K562 (cell line): Measurements from ENCODE around the gene TMTC2. TPM values are rescaled to one million over a fixed set of nuclear protein-coding genes. Genes with fewer than 3 reads are reported as not detected.

Experiments
- ATAC-seq: fragments of 200-7000 bp; cut with Tn5 transposase; 3 replicates; pipeline ENCODE4 v1.9.1; 2020; ENCODE audit warnings: moderate library complexity
- BruUV-seq: library from RNA; stranded (reverse); fragments of 400-500 nt; replicated peaks from 2 replicates; lab custom pipeline; 2021; lab: Mats Ljungman, UMichigan
- CTCF ChIA-PET: fragments of 300-600 bp; formaldehyde crosslinking; extraction: SDS; loops from one replicate; lab custom pipeline; 2021; ENCODE audit warnings: low intra/inter-chr PET ratio; lab: Yijun Ruan, JAX
- POLR2A ChIA-PET: fragments of 300-600, 350-650 bp; sonication (Branson Sonifier 250); formaldehyde crosslinking; extraction: SDS; loops from one replicate; lab custom pipeline; 2021; ENCODE audit warnings: antibody characterized with exemption, inconsistent platforms; lab: Yijun Ruan, JAX
- DNase-seq, 4 experiments: peaks; one replicate each; pipeline versions ENCODE4 v3.0.0 to v3.0.0-alpha.2; 2011 to 2018; ENCODE audit warnings: low spot score in 3 of 4, mixed read lengths in 3 of 4; ENCODE audit errors: extremely low read depth in 1 of 4
- FAIRE-seq: peaks from 2 replicates; lab custom pipeline; 2011; peaks lifted over from hg19 to GRCh38; lab: Jason Lieb, UNC
- H2AFZ ChIP-seq: 2 replicates; pipeline ENCODE4 v1.6.0; 2011; ENCODE audit warnings: low read depth, low read length, control low read depth, inconsistent platforms
- H3K27ac ChIP-seq: fragments of 200-600 bp; 3 replicates; pipeline ENCODE4 v1.8.0; 2011; ENCODE audit warnings: low read depth, mild to moderate bottlenecking, control low read depth, inconsistent platforms, low read length, moderate library complexity, mixed read lengths; ENCODE audit errors: extremely low read depth
- H3K27me3 ChIP-seq, 2 experiments: fragments of 300-600 bp in 1 of 2; 2 replicates in 1 of 2; 3 replicates in 1 of 2; pipeline versions ENCODE4 v1.6.0 to v1.8.0; 2011; ENCODE audit warnings: inconsistent platforms in 2 of 2, low read length in 2 of 2, mild to moderate bottlenecking in 1 of 2, mixed read lengths in 1 of 2, moderate library complexity in 1 of 2; ENCODE audit not compliant: control insufficient read depth in 2 of 2, insufficient read depth in 2 of 2
- H3K36me3 ChIP-seq: fragments of 300-600 bp; 3 replicates; pipeline ENCODE4 v1.8.0; 2011; ENCODE audit warnings: mild to moderate bottlenecking, low read length, inconsistent platforms; ENCODE audit not compliant: control insufficient read depth, insufficient read depth
- H3K4me1 ChIP-seq, 2 experiments: fragments of 200-600 bp in 1 of 2; replicated peaks in 1 of 2; 2 replicates in 1 of 2; 3 replicates in 1 of 2; pipeline versions ENCODE4 v1.5.1 to v1.8.0; 2011; ENCODE audit warnings: inconsistent platforms in 2 of 2, low read length in 2 of 2, mild to moderate bottlenecking in 1 of 2, mixed read lengths in 1 of 2, moderate library complexity in 1 of 2; ENCODE audit not compliant: control insufficient read depth in 2 of 2, insufficient read depth in 2 of 2
- H3K4me2 ChIP-seq: 2 replicates; pipeline ENCODE4 v1.6.1; 2011; ENCODE audit warnings: low read length, control low read depth, inconsistent platforms, mixed read lengths; ENCODE audit not compliant: insufficient read depth
- H3K4me3 ChIP-seq: fragments of 200-600 bp; sonication (generic), shearing (Covaris generic); 2 replicates; pipeline ENCODE4 v1.5.1; 2016; ENCODE audit warnings: control low read depth, inconsistent platforms
- H3K79me2 ChIP-seq: fragments of 200-600 bp; 3 replicates; pipeline ENCODE4 v1.8.0; 2011; ENCODE audit warnings: low read length, inconsistent platforms; ENCODE audit not compliant: control insufficient read depth, insufficient read depth
- H3K9ac ChIP-seq, 2 experiments: 2 replicates each; pipeline versions ENCODE4 v1.6.0 to v1.6.1; 2011; ENCODE audit warnings: low read depth in 2 of 2, low read length in 2 of 2, control low read depth in 1 of 2, inconsistent platforms in 1 of 2, mild to moderate bottlenecking in 1 of 2, mixed read lengths in 1 of 2; ENCODE audit not compliant: insufficient read depth in 1 of 2
- H3K9me1 ChIP-seq: one replicate; pipeline ENCODE4 v1.6.0; 2011; ENCODE audit warnings: inconsistent platforms, mild to moderate bottlenecking, low read length, moderate library complexity; ENCODE audit not compliant: control insufficient read depth, insufficient read depth
- H3K9me3 ChIP-seq: replicated peaks from 2 replicates; pipeline ENCODE4 v1.5.1; 2011; ENCODE audit warnings: low read depth, low read length, inconsistent platforms; ENCODE audit not compliant: control insufficient read depth, insufficient read depth
- H4K20me1 ChIP-seq: replicated peaks from 2 replicates; pipeline ENCODE4 v1.6.1; 2011; ENCODE audit warnings: low read length, inconsistent platforms, mixed read lengths; ENCODE audit not compliant: control insufficient read depth, insufficient read depth
- CEBPB ChIP-seq: fragments of 450-650 bp; IDR thresholded peaks from 2 replicates; pipeline ENCODE4 v1.6.1; 2016; ENCODE audit warnings: missing genetic modification characterization, missing compliant biosample characterization
- CHD2 ChIP-seq: IDR thresholded peaks from 2 replicates; pipeline ENCODE4 v1.6.1; 2011; ENCODE audit warnings: low read depth, low read length
- CREB1 ChIP-seq, 2 experiments: sonication (generic) in 1 of 2; formaldehyde crosslinking in 1 of 2; IDR thresholded peaks; 2 replicates each; pipeline versions ENCODE4 v1.6.1 to v1.8.0; 2012 to 2022; ENCODE audit warnings: inconsistent platforms in 1 of 2, mild to moderate bottlenecking in 1 of 2, missing genetic modification reagents in 1 of 2, moderate library complexity in 1 of 2
- CREM ChIP-seq: IDR thresholded peaks from 2 replicates; pipeline ENCODE4 v1.6.1; 2014; ENCODE audit warnings: antibody characterized with exemption, low read depth
- ESRRB ChIP-seq: fragments of 250-450 bp; sonication (Bioruptor Pico); IDR thresholded peaks from 2 replicates; pipeline ENCODE4 v1.5.0; 2020; ENCODE audit warnings: mild to moderate bottlenecking, moderate library complexity, borderline replicate concordance
- FOXJ3 ChIP-seq: sonication (generic); formaldehyde crosslinking; IDR thresholded peaks from 2 replicates; pipeline ENCODE4 v1.4.0; 2020; ENCODE audit warnings: mild to moderate bottlenecking, missing genetic modification reagents
- FOXK1 ChIP-seq: sonication (generic); formaldehyde crosslinking; IDR thresholded peaks from 2 replicates; pipeline ENCODE4 v1.8.0; 2022; ENCODE audit warnings: missing genetic modification reagents, mild to moderate bottlenecking, borderline replicate concordance
- MCM3 ChIP-seq: fragments of 450-650 bp; IDR thresholded peaks from 2 replicates; pipeline ENCODE4 v1.6.1; 2016
- MCM7 ChIP-seq, 2 experiments: fragments of 450-650 bp; IDR thresholded peaks; 2 replicates each; pipeline ENCODE4 v1.6.1; 2016 to 2018
- NR2C2 ChIP-seq, 2 experiments: fragments of 200-800 bp in 1 of 2; sonication (Bioruptor generic) in 1 of 2; sonication (generic) in 1 of 2; formaldehyde crosslinking in 1 of 2; IDR thresholded peaks; 2 replicates each; pipeline versions ENCODE4 v1.6.1 to v1.8.0; 2016 to 2022; ENCODE audit warnings: mild to moderate bottlenecking in 1 of 2, missing compliant biosample characterization in 1 of 2, missing genetic modification characterization in 1 of 2, missing genetic modification reagents in 1 of 2
- SNIP1 ChIP-seq: fragments of 450-650 bp; IDR thresholded peaks from 2 replicates; pipeline ENCODE4 v1.7.1; 2017; ENCODE audit warnings: low read depth, mild to moderate bottlenecking
- STAT5B ChIP-seq: fragments of 250-450 bp; sonication (Bioruptor Pico); IDR thresholded peaks from 2 replicates; pipeline ENCODE4 v1.8.0; 2021; ENCODE audit warnings: mild to moderate bottlenecking, inconsistent platforms
- TAF7 ChIP-seq: fragments of 450-650 bp; IDR thresholded peaks from 2 replicates; pipeline ENCODE4 v1.6.1; 2016; ENCODE audit warnings: missing genetic modification characterization, missing compliant biosample characterization
- XRCC3 ChIP-seq: fragments of 450-650 bp; IDR thresholded peaks from 2 replicates; pipeline ENCODE4 v1.6.1; 2017; ENCODE audit warnings: mild to moderate bottlenecking, moderate library complexity
- XRCC5 ChIP-seq: fragments of 200-400 bp; formaldehyde crosslinking; IDR thresholded peaks from 2 replicates; pipeline ENCODE4 v1.6.1; 2017; ENCODE audit warnings: low read depth, mild to moderate bottlenecking, low read length
- ZNF444 ChIP-seq: fragments of 250-450 bp; sonication (Bioruptor Pico); IDR thresholded peaks from 2 replicates; pipeline ENCODE4 v1.4.0; 2020; ENCODE audit warnings: mild to moderate bottlenecking, moderate library complexity
- ZNF785 ChIP-seq: fragments of 250-450 bp; sonication (Bioruptor Pico); IDR thresholded peaks from 2 replicates; pipeline ENCODE4 v1.4.0; 2020; ENCODE audit warnings: mild to moderate bottlenecking
- WGBS: fragments of 100-300 bp; shearing (Covaris generic); methylation state at CpG from one replicate; pipeline ENCODE4 v1.1.6; 2016; ENCODE audit warnings: low coverage, mixed read lengths; ENCODE audit not compliant: insufficient coverage; ENCODE audit errors: missing lambda C conversion rate; 5-methylcytosine and 5-hydroxymethylcytosine counted together
- in situ Hi-C: fragments of 300-500 bp; cut with MboI; formaldehyde crosslinking; loops from 4 replicates; pipeline ENCODE4 v1.15.0; 2018; ENCODE audit warnings: inconsistent platforms, mixed read lengths
- intact Hi-C: fragments of 100-400 bp; cut with micrococcal nuclease; formaldehyde crosslinking; loops from 2 replicates; pipeline ENCODE4 v1.14.2; 2022
- polyA plus RNA-seq, 8 experiments: library from polyadenylated mRNA; depleted of rRNA in 4 of 8; stranded (reverse) in 5 of 8; unstranded in 3 of 8; fragments of >200 nt; fragmentation: Nextera tagmentation in 2 of 8; fragmentation: Illumina TruSeq in 1 of 8; extraction: Ambion mirVana in 2 of 8; extraction: Trizol in 1 of 8; gene quantifications; 2 replicates each; pipeline versions ENCODE4 v1.2.1 to v1.2.3, GENCODE V29; 2011 to 2014; ENCODE audit warnings: inconsistent platforms in 1 of 8, missing spikeins in 1 of 8
- total RNA-seq, 7 experiments: library from RNA; depleted of rRNA in 6 of 7; stranded (reverse); fragments of >200 nt in 6 of 7; fragmentation: Illumina TruSeq in 2 of 7; extraction: Trizol in 2 of 7; gene quantifications; 2 replicates each; pipeline versions ENCODE4 v1.2.1 to v1.2.3, GENCODE V29; 2011 to 2021; ENCODE audit warnings: low replicate concordance in 1 of 7
- TF ChIP-seq, protein P1 (sequence below): fragments of 450-650 bp; conservative IDR thresholded peaks from 2 replicates; pipeline ENCODE4 v1.6.1; 2016; ENCODE audit warnings: missing genetic modification characterization, low read depth, mild to moderate bottlenecking, missing compliant biosample characterization, moderate library complexity
- TF ChIP-seq, protein P2 (sequence below): IDR thresholded peaks from 2 replicates; pipeline ENCODE4 v1.6.1; 2014; ENCODE audit warnings: antibody characterized with exemption

Gene TMTC2
- total and polyA plus RNA-seq, 9 of the 15 experiments (the other 6 are each of a cell fraction or from before 2014, with no cell fraction given), result 0.29 to 1.1 (median 0.55) TPM

DNA sequence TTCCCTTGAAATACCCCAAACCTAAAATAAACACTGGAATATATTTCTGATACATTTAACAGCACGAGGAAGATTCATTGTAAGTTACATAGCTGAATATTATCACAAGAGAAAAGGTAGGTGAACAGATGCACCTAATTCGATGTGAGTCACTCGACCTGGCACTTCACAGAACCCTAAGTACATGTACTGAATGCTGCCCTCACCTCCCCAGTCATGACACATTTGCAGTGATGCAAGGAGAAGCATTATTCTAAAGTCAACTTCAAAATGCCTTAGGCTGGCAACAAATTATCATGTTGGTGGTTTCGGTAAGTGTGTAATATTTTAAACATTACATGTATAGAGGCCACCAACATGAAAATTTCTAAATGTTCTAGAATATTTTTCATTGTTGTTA, 35.2 kb upstream of the TMTC2 start:
- no peaks in the 10 kb centered on the region for H3K27me3 ChIP-seq
- H3K9ac ChIP-seq, result no peak overlapping the region
- 1% methylated on average over 4 of the region's 4 CpGs for WGBS
- no peak for FAIRE-seq
- no peak overlapping the region for H3K4me3 ChIP-seq
- no peak overlapping the region for H2AFZ ChIP-seq
- DNase-seq, result no peak
- no TSS peak for BruUV-seq
- no peaks in the 10 kb centered on the region for H4K20me1 ChIP-seq
- no peak for ATAC-seq
- in situ Hi-C loops (no loop called here), intact Hi-C loops (no loop called here)
- no peaks in the 10 kb centered on the region for H3K9me1 ChIP-seq
- no peak overlapping the region for H3K4me2 ChIP-seq
- H3K27ac ChIP-seq, result no peak overlapping the region
- no peaks in the 10 kb centered on the region for H3K36me3 ChIP-seq
- no peak for TF ChIP-seq CEBPB (tag)
- no peak for TF ChIP-seq CREM
- TF ChIP-seq SNIP1, result no peak
- no peak for TF ChIP-seq ZNF785
- TF ChIP-seq NR2C2 (CRISPR knock-in tag; IDR thresholded peaks at IDR 0.05), result no peak
- no peak for TF ChIP-seq NR2C2 (tag; IDR thresholded peaks at IDR 0.05)
- no peak for TF ChIP-seq XRCC3
- TF ChIP-seq, protein P1, sequence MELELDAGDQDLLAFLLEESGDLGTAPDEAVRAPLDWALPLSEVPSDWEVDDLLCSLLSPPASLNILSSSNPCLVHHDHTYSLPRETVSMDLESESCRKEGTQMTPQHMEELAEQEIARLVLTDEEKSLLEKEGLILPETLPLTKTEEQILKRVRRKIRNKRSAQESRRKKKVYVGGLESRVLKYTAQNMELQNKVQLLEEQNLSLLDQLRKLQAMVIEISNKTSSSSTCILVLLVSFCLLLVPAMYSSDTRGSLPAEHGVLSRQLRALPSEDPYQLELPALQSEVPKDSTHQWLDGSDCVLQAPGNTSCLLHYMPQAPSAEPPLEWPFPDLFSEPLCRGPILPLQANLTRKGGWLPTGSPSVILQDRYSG, result no peak
- TF ChIP-seq CHD2, result no peak
- TF ChIP-seq MCM7 (IDR thresholded peaks at IDR 0.05), result no peak
- TF ChIP-seq ZNF444, result no peak
- TF ChIP-seq, protein P2, sequence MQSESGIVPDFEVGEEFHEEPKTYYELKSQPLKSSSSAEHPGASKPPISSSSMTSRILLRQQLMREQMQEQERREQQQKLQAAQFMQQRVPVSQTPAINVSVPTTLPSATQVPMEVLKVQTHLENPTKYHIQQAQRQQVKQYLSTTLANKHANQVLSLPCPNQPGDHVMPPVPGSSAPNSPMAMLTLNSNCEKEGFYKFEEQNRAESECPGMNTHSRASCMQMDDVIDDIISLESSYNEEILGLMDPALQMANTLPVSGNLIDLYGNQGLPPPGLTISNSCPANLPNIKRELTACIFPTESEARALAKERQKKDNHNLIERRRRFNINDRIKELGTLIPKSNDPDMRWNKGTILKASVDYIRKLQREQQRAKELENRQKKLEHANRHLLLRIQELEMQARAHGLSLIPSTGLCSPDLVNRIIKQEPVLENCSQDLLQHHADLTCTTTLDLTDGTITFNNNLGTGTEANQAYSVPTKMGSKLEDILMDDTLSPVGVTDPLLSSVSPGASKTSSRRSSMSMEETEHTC, result no peak
- TF ChIP-seq STAT5B (CRISPR knock-in tag), result no peak
- no peak for TF ChIP-seq FOXJ3
- TF ChIP-seq TAF7 (tag), result no peak
- no peak for TF ChIP-seq ESRRB (CRISPR knock-in tag)
- no peak for TF ChIP-seq XRCC5
- no peak for TF ChIP-seq CREB1 (IDR thresholded peaks at IDR 0.05)
- no peak for TF ChIP-seq CREB1 (CRISPR knock-in tag; IDR thresholded peaks at IDR 0.05)
- TF ChIP-seq FOXK1 (CRISPR knock-in tag), result no peak
- no peak for TF ChIP-seq MCM3
- ChIA-PET CTCF (no interaction called here), POLR2A (no interaction called here)
- no peaks in the 10 kb centered on the region for H3K4me1 ChIP-seq
- no peaks in the 10 kb centered on the region for H3K79me2 ChIP-seq
- no peaks in the 10 kb centered on the region for H3K9me3 ChIP-seq
